Daoy (cell line): ENCODE measurements around the gene MRPL48. TPM values are rescaled to one million over a fixed set of nuclear protein-coding genes. Genes with fewer than 3 reads are reported as not detected.
"Not testable (repeated sequence)": the region's sequence is repeated elsewhere in the genome, so short reads cannot be mapped to it uniquely, and the experiment has no call there.

Experiments used
- DNase-seq: peaks from one replicate; pipeline ENCODE4 v3.0.0-alpha.2; 2015; ENCODE audit warnings: low read depth
- total RNA-seq: library from RNA; depleted of rRNA; stranded (reverse); fragments of >200 nt; shearing (Covaris generic); gene quantifications from 2 replicates; pipeline ENCODE4 v1.2.3, GENCODE V29; 2014

MRPL48 gene
- total RNA-seq, 1 experiment from 2014 or later, result 31.0 TPM

GRCh38 chr11:73779084-73779902 lies 8.4 kb upstream of the MRPL48 start:
- DNase-seq, result peak; percentile 99

- no peak for DNase-seq
Observed at GRCh38 chr11:73781303-73781702, 6.4 kb upstream of the MRPL48 start.

GRCh38 chr11:73783483-73784020 lies 4.1 kb upstream of the MRPL48 start:
- DNase-seq, result no peak

GRCh38 chr11:73784080-73784634 lies 3.5 kb upstream of the MRPL48 start:
- DNase-seq, result no peak

GRCh38 chr11:73784734-73785133 lies 2.9 kb upstream of the MRPL48 start:
- no peak for DNase-seq

GRCh38 chr11:73785467-73785866 lies 2.2 kb upstream of the MRPL48 start:
- not testable (repeated sequence) for DNase-seq

- no peak for DNase-seq
Observed at GRCh38 chr11:73787051-73787642, 527 bp upstream of the MRPL48 start.

GRCh38 chr11:73789279-73789670 lies 1.6 kb downstream of the MRPL48 start:
- DNase-seq, result no peak

- no peak for DNase-seq
Observed at GRCh38 chr11:73792584-73792983, 4.9 kb downstream of the MRPL48 start.

GRCh38 chr11:73795925-73796632 lies 8.4 kb downstream of the MRPL48 start:
- DNase-seq, result peak; percentile 17

- DNase-seq, result no peak
Observed at GRCh38 chr11:73797457-73797856, 9.8 kb downstream of the MRPL48 start.

GRCh38 chr11:73800276-73800806 lies 12.7 kb downstream of the MRPL48 start:
- no peak for DNase-seq

GRCh38 chr11:73801136-73801535 lies 13.5 kb downstream of the MRPL48 start:
- no peak for DNase-seq

- DNase-seq, result no peak
Observed at GRCh38 chr11:73804712-73805111, 17.0 kb downstream of the MRPL48 start.

- DNase-seq, result no peak
Observed at GRCh38 chr11:73808052-73808451, 20.4 kb downstream of the MRPL48 start.

- DNase-seq, result peak; percentile 18
Observed at GRCh38 chr11:73810637-73811036, 23.0 kb downstream of the MRPL48 start.

GRCh38 chr11:73812234-73812633 lies 24.6 kb downstream of the MRPL48 start:
- no peak for DNase-seq

- no peak for DNase-seq
Observed at GRCh38 chr11:73814812-73815211, 27.1 kb downstream of the MRPL48 start.

GRCh38 chr11:73818846-73819245 lies 31.2 kb downstream of the MRPL48 start:
- peak; percentile 23 for DNase-seq

- no peak for DNase-seq
Observed at GRCh38 chr11:73830261-73830660, 42.6 kb downstream of the MRPL48 start.

GRCh38 chr11:73833067-73833466 lies 45.4 kb downstream of the MRPL48 start:
- DNase-seq, result no peak
